Activated CD4-positive, alpha-beta T cell treated with anti-CD3 and anti-CD28 coated beads for 36 hours (primary cell): Measurements from ENCODE around the gene ZFAND2A. TPM values are rescaled to one million over a fixed set of nuclear protein-coding genes. Genes with fewer than 3 reads are reported as not detected.

ENCODE experiments used
- ATAC-seq: fragments of 200-7000 bp; cut with Tn5 transposase; one replicate; pipeline ENCODE4 v1.10.0; 2021; ENCODE audit warnings: mild to moderate bottlenecking, moderate library complexity
- CTCF ChIA-PET: fragments of 350-600 bp; sonication (Branson Sonifier 250); formaldehyde crosslinking; loops from one replicate; lab custom pipeline; 2021; ENCODE audit warnings: antibody characterized with exemption; lab: Charles Lee
- POLR2A ChIA-PET: fragments of 350-600 bp; sonication (Branson Sonifier 250); formaldehyde crosslinking; loops from one replicate; lab custom pipeline; 2021; ENCODE audit warnings: antibody characterized with exemption, inconsistent platforms; lab: Charles Lee
- DNase-seq: peaks from one replicate; pipeline ENCODE4 v3.0.0-alpha.2; 2020
- H3K27ac Mint-ChIP-seq: one replicate; pipeline ENCODE4 v1.8.0; 2021; ENCODE audit warnings: mixed read lengths
- H3K27me3 Mint-ChIP-seq: one replicate; pipeline ENCODE4 v1.8.0; 2021; ENCODE audit warnings: mixed read lengths
- H3K36me3 Mint-ChIP-seq: one replicate; pipeline ENCODE4 v1.8.0; 2021; ENCODE audit warnings: low read depth, mixed read lengths
- H3K4me1 Mint-ChIP-seq: one replicate; pipeline ENCODE4 v1.8.0; 2021; ENCODE audit warnings: mixed read lengths
- H3K4me3 Mint-ChIP-seq: one replicate; pipeline ENCODE4 v1.8.0; 2021; ENCODE audit warnings: mild to moderate bottlenecking, moderate library complexity, mixed read lengths
- H3K9me3 Mint-ChIP-seq: one replicate; pipeline ENCODE4 v1.8.0; 2021; ENCODE audit warnings: low read depth, mixed read lengths
- intact Hi-C, 2 experiments: fragments of 100-400 bp; cut with DNase I in 1 of 2; cut with micrococcal nuclease in 1 of 2; formaldehyde crosslinking; loops; one replicate each; pipeline versions ENCODE4 v1.14.2 to v1.15.1; 2022 to 2024; cut with DNase I, micrococcal nuclease
- total RNA-seq, 2 experiments: library from RNA; stranded (reverse); gene quantifications; one replicate each; pipeline ENCODE4 v1.2.3, GENCODE V29; 2021

ZFAND2A gene
- total RNA-seq, 2 experiments from 2014 or later = 21.6 to 25.2 TPM

- peaks cover 21% of the 10 kb centered on the region for H3K4me1 Mint-ChIP-seq
- peak; percentile 27 for DNase-seq
- H3K9me3 Mint-ChIP-seq = no peaks in the 10 kb centered on the region
- peak overlapping the region; percentile 69 for H3K27ac Mint-ChIP-seq
- no peaks in the 10 kb centered on the region for H3K27me3 Mint-ChIP-seq
- POLR2A ChIA-PET = interaction anchor here (1.5 kb wide), 1 partner anchor 17 kb away, joined by 3 read pairs; no protein-coding TSS in a partner anchor
- peak overlapping the region; percentile 75 for H3K4me3 Mint-ChIP-seq
- CTCF ChIA-PET = interaction anchor here (0.6 to 1.8 kb wide), 6 partner anchors 15 to 144 kb away, joined by 3 to 8 read pairs (median 5); no protein-coding TSS in a partner anchor
- ATAC-seq = no peak
- peaks cover 8% of the 10 kb centered on the region for H3K36me3 Mint-ChIP-seq
- intact Hi-C loops = loop anchor here in 1 of 2 experiments (5.0 kb wide), 1 partner anchor 95 kb away; the partner anchor contains the start of gene GPR146
Measured at GRCh38 chr7:1136841-1137516, 23.0 kb downstream of the ZFAND2A start.

- no peak overlapping the region for H3K4me3 Mint-ChIP-seq
- peaks cover 3% of the 10 kb centered on the region for H3K9me3 Mint-ChIP-seq
- no peak overlapping the region for H3K27ac Mint-ChIP-seq
- peaks cover 12% of the 10 kb centered on the region for H3K36me3 Mint-ChIP-seq
- ATAC-seq (no peak), DNase-seq (no peak)
- H3K4me1 Mint-ChIP-seq = peaks cover 11% of the 10 kb centered on the region
- H3K27me3 Mint-ChIP-seq = no peaks in the 10 kb centered on the region
- ChIA-PET POLR2A (interaction anchor here (0.6 kb wide), 1 partner anchor 210 kb away, joined by 4 read pairs; no protein-coding TSS in a partner anchor), CTCF (interaction anchor here (0.5 kb wide), 1 partner anchor 39 kb away, joined by 3 read pairs; no protein-coding TSS in a partner anchor)
- intact Hi-C loops = loop anchor here in 1 of 2 experiments (5.0 kb wide), 1 partner anchor 93 kb away; the partner anchor contains the start of gene GPR146
Measured at GRCh38 chr7:1134951-1135350, 25.0 kb downstream of the ZFAND2A start.

- POLR2A ChIA-PET = no interaction called here
- Mint-ChIP-seq H3K27ac (no peak overlapping the region), H3K4me1 (peaks cover 1% of the 10 kb centered on the region), H3K9me3 (peaks cover 3% of the 10 kb centered on the region), H3K4me3 (no peak overlapping the region), H3K36me3 (peaks cover 12% of the 10 kb centered on the region), H3K27me3 (no peaks in the 10 kb centered on the region)
- DNase-seq (no peak), ATAC-seq (no peak)
- intact Hi-C loops = no loop called here
- CTCF ChIA-PET = no interaction called here
Measured at GRCh38 chr7:1131471-1132265, 28.3 kb downstream of the ZFAND2A start.

- Mint-ChIP-seq H3K4me1 (no peaks in the 10 kb centered on the region), H3K27ac (no peak overlapping the region), H3K36me3 (peaks cover 15% of the 10 kb centered on the region), H3K9me3 (peaks cover 3% of the 10 kb centered on the region), H3K27me3 (no peaks in the 10 kb centered on the region), H3K4me3 (no peak overlapping the region)
- CTCF ChIA-PET = no interaction called here
- ATAC-seq (no peak), DNase-seq (no peak)
- POLR2A ChIA-PET = interaction anchor here (0.5 kb wide), 1 partner anchor 90 kb away, joined by 4 read pairs; no protein-coding TSS in a partner anchor
- intact Hi-C loops = no loop called here
Measured at GRCh38 chr7:1130021-1130990, 29.7 kb downstream of the ZFAND2A start.

GRCh38 chr7:1129431-1129830 lies 30.6 kb downstream of the ZFAND2A start:
- ATAC-seq (no peak), DNase-seq (no peak)
- H3K4me3 Mint-ChIP-seq = no peak overlapping the region
- POLR2A ChIA-PET = no interaction called here
- CTCF ChIA-PET = interaction anchor here (0.8 kb wide), 1 partner anchor 345 kb away, joined by 4 read pairs; no protein-coding TSS in a partner anchor
- peaks cover 18% of the 10 kb centered on the region for H3K36me3 Mint-ChIP-seq
- H3K4me1 Mint-ChIP-seq = no peaks in the 10 kb centered on the region
- intact Hi-C loops = no loop called here
- H3K9me3 Mint-ChIP-seq = peaks cover 3% of the 10 kb centered on the region
- no peaks in the 10 kb centered on the region for H3K27me3 Mint-ChIP-seq
- no peak overlapping the region for H3K27ac Mint-ChIP-seq

GRCh38 chr7:1127001-1127400 lies 33.0 kb downstream of the ZFAND2A start:
- CTCF ChIA-PET = no interaction called here
- POLR2A ChIA-PET = no interaction called here
- Mint-ChIP-seq H3K4me1 (no peaks in the 10 kb centered on the region), H3K4me3 (no peak overlapping the region), H3K27ac (no peak overlapping the region), H3K36me3 (peaks cover 14% of the 10 kb centered on the region), H3K9me3 (peaks cover 3% of the 10 kb centered on the region), H3K27me3 (no peaks in the 10 kb centered on the region)
- intact Hi-C loops = no loop called here
- DNase-seq (no peak), ATAC-seq (no peak)

GRCh38 chr7:1125603-1125969 lies 34.4 kb downstream of the ZFAND2A start:
- Mint-ChIP-seq H3K27me3 (no peaks in the 10 kb centered on the region), H3K27ac (no peak overlapping the region), H3K4me3 (no peak overlapping the region), H3K36me3 (peaks cover 9% of the 10 kb centered on the region), H3K9me3 (no peaks in the 10 kb centered on the region), H3K4me1 (no peaks in the 10 kb centered on the region)
- ATAC-seq = no peak
- ChIA-PET CTCF (interaction anchor here (1.2 kb wide), 1 partner anchor 130 kb away, joined by 3 read pairs; no protein-coding TSS in a partner anchor), POLR2A (interaction anchor here (0.8 kb wide), 1 partner anchor 31 kb away, joined by 3 read pairs; no protein-coding TSS in a partner anchor)
- no peak for DNase-seq
- intact Hi-C loops = no loop called here

GRCh38 chr7:1124816-1125602 lies 35.0 kb downstream of the ZFAND2A start:
- CTCF ChIA-PET = interaction anchor here (1.2 kb wide), 1 partner anchor 130 kb away, joined by 3 read pairs; no protein-coding TSS in a partner anchor
- peak; percentile 3 for DNase-seq
- Mint-ChIP-seq H3K9me3 (no peaks in the 10 kb centered on the region), H3K4me1 (no peaks in the 10 kb centered on the region), H3K27me3 (no peaks in the 10 kb centered on the region), H3K4me3 (no peak overlapping the region), H3K27ac (no peak overlapping the region), H3K36me3 (peaks cover 9% of the 10 kb centered on the region)
- no peak for ATAC-seq
- intact Hi-C loops = no loop called here
- POLR2A ChIA-PET = interaction anchor here (0.8 kb wide), 1 partner anchor 31 kb away, joined by 3 read pairs; no protein-coding TSS in a partner anchor

GRCh38 chr7:1124164-1124563 lies 35.8 kb downstream of the ZFAND2A start:
- ChIA-PET CTCF (interaction anchor here (0.7 kb wide), 1 partner anchor 32 kb away, joined by 4 read pairs; no protein-coding TSS in a partner anchor), POLR2A (no interaction called here)
- ATAC-seq = no peak
- peak; percentile 3 for DNase-seq
- no peaks in the 10 kb centered on the region for H3K27me3 Mint-ChIP-seq
- H3K27ac Mint-ChIP-seq = no peak overlapping the region
- no peaks in the 10 kb centered on the region for H3K9me3 Mint-ChIP-seq
- H3K36me3 Mint-ChIP-seq = peaks cover 9% of the 10 kb centered on the region
- peaks cover 4% of the 10 kb centered on the region for H3K4me1 Mint-ChIP-seq
- H3K4me3 Mint-ChIP-seq = no peak overlapping the region
- intact Hi-C loops = no loop called here

- Mint-ChIP-seq H3K4me1 (peaks cover 7% of the 10 kb centered on the region), H3K27me3 (no peaks in the 10 kb centered on the region), H3K9me3 (no peaks in the 10 kb centered on the region), H3K4me3 (no peak overlapping the region), H3K36me3 (peaks cover 9% of the 10 kb centered on the region), H3K27ac (no peak overlapping the region)
- intact Hi-C loops = no loop called here
- DNase-seq = peak; percentile 2
- ATAC-seq = no peak
- CTCF ChIA-PET = interaction anchor here (0.7 kb wide), 1 partner anchor 33 kb away, joined by 4 read pairs; no protein-coding TSS in a partner anchor
- POLR2A ChIA-PET = no interaction called here
Measured at GRCh38 chr7:1123715-1124114, 36.3 kb downstream of the ZFAND2A start.
